Panc1 (cell line): ENCODE results near the gene CD300A.

ENCODE experiments used
- CTCF ChIP-seq: fragments of 450-650 bp; IDR thresholded peaks from 2 replicates; pipeline ENCODE4 v1.5.1; 2017; ENCODE audit warnings: mild to moderate bottlenecking
- POLR2AphosphoS5 ChIP-seq: IDR thresholded peaks from 2 replicates; pipeline ENCODE4 v1.6.1; 2012; ENCODE audit warnings: mild to moderate bottlenecking, low read depth, low read length, moderate library complexity
- SIN3A ChIP-seq: IDR thresholded peaks from 2 replicates; pipeline ENCODE4 v1.6.1; 2012; ENCODE audit warnings: low read depth, mild to moderate bottlenecking, low read length, moderate library complexity, borderline replicate concordance; ENCODE audit not compliant: insufficient read depth
- TF ChIP-seq, protein P1 (sequence below), 2 experiments: IDR thresholded peaks; 2 replicates each; pipeline ENCODE4 v1.6.1; 2011 to 2012; ENCODE audit warnings: low read depth in 2 of 2, control low read depth in 1 of 2, low read length in 1 of 2, mild to moderate bottlenecking in 1 of 2, moderate library complexity in 1 of 2; ENCODE audit not compliant: insufficient read depth in 1 of 2

DNA sequence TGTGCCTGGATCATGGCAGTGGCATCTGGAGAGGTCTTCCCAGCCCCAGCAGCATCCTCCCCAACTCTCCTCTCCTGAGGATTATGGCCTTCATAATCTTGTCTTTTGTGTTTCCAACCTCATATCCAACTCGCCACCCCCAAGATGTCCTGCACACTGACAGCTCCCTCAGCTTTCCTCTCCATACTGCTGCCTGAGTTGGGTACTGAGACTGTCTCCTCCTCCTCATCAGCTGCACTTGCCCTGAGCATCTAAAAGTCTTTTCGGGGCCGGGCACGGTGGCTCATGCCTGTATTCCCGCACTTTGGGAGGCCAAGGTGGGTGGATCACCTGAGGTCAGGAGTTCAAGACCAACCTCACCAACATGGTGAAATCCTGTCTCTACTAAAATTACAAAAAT lies 62.8 kb downstream of the CD300A start:
- TF ChIP-seq POLR2AphosphoS5 (no peak), CTCF (no peak), SIN3A (no peak)
- TF ChIP-seq, protein P1, sequence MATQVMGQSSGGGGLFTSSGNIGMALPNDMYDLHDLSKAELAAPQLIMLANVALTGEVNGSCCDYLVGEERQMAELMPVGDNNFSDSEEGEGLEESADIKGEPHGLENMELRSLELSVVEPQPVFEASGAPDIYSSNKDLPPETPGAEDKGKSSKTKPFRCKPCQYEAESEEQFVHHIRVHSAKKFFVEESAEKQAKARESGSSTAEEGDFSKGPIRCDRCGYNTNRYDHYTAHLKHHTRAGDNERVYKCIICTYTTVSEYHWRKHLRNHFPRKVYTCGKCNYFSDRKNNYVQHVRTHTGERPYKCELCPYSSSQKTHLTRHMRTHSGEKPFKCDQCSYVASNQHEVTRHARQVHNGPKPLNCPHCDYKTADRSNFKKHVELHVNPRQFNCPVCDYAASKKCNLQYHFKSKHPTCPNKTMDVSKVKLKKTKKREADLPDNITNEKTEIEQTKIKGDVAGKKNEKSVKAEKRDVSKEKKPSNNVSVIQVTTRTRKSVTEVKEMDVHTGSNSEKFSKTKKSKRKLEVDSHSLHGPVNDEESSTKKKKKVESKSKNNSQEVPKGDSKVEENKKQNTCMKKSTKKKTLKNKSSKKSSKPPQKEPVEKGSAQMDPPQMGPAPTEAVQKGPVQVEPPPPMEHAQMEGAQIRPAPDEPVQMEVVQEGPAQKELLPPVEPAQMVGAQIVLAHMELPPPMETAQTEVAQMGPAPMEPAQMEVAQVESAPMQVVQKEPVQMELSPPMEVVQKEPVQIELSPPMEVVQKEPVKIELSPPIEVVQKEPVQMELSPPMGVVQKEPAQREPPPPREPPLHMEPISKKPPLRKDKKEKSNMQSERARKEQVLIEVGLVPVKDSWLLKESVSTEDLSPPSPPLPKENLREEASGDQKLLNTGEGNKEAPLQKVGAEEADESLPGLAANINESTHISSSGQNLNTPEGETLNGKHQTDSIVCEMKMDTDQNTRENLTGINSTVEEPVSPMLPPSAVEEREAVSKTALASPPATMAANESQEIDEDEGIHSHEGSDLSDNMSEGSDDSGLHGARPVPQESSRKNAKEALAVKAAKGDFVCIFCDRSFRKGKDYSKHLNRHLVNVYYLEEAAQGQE (IDR thresholded peaks at IDR 0.05; ENCODE audit: insufficient read depth in 1 of 2, low read depth in 2 of 2, low read length in 1 of 2), result no peak
